ENCODE data around the gene SEMA3F.

Gene SEMA3F

DNA sequence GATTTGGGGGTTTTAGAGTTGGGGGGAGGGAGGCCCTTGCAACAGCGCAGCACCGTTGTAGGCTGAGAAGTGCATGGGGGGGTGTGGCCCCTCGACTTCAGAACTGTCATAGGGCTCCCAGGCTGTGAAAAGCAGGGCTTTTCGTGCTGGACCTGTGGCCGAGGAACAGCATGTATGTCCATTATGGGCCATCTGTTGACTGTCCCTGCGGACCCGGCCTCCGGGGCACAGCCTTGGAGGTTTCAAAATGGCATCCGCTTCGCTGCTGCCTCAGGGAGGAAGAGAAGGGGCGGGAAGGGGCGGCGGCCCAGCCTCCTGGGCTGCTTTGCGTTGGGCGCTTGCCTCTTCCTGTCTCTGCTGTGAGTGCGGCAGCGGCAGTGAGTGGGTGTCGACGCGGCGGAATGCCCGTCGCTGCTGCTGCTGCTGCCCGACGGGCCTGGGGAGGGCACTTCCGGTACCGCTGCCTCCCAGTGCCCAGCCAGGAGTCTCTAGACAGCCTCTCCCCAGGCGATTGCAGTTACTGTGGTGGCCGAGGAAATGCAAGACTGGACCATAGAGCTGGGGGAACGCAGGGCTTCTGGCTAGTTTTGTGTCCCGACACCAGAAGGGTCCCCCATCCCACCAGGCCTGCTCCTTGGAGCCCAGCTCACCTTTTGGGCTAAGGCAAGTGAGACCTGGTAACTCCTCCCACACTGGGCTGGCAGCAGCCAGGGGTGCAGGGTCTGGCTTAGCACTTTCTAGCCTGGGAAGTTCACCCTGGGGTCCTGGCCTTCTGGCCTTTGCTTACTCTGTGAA is 82.8 kb downstream of the SEMA3F start:
- DNase-seq = peak; percentile 84

- no peak for DNase-seq
Measured at GRCh38 chr3:50238549-50239026, 83.5 kb downstream of the SEMA3F start.

All from activated CD4-positive, CD25-positive, alpha-beta regulatory T cell treated with anti-CD3 and anti-CD28 coated beads, Interleukin-2, amount 50 U/mL, for 72 hours (primary cell).